GM12878 (cell line): Measurements from ENCODE around the gene RNF38. TPM values are rescaled to one million over a fixed set of nuclear protein-coding genes. Genes with fewer than 3 reads are reported as not detected.

Experiments used
- ATAC-seq: fragments of 200-7000 bp; cut with Tn5 transposase; 3 replicates; pipeline ENCODE4 v1.9.1; 2020; ENCODE audit warnings: mild to moderate bottlenecking, moderate library complexity
- BruUV-seq: library from RNA; stranded (reverse); fragments of 400-500 nt; replicated peaks from 2 replicates; lab custom pipeline; 2021; lab: Mats Ljungman, UMichigan
- CTCF ChIA-PET: fragments of 300-600 bp; sonication (Branson Sonifier 250); formaldehyde crosslinking; extraction: SDS; loops from one replicate; lab custom pipeline; 2021; ENCODE audit warnings: inconsistent platforms; lab: Yijun Ruan, JAX
- POLR2A ChIA-PET: fragments of 350-600 bp; formaldehyde crosslinking; extraction: SDS; loops from one replicate; lab custom pipeline; 2021; ENCODE audit warnings: inconsistent platforms; lab: Charles Lee
- RAD21 ChIA-PET: fragments of 300-600 bp; sonication (Branson Sonifier 250); formaldehyde crosslinking; loops from one replicate; lab custom pipeline; 2023; ENCODE audit warnings: antibody characterized with exemption; ENCODE audit not compliant: unreplicated experiment; lab: Charles Lee
- SMC1A ChIA-PET: fragments of 300-600 bp; sonication (Branson Sonifier 250); formaldehyde crosslinking; loops from one replicate; lab custom pipeline; 2023; ENCODE audit not compliant: unreplicated experiment, uncharacterized antibody; lab: Charles Lee
- DNase-seq: peaks from one replicate; pipeline ENCODE4 v3.0.0-alpha.2; 2011; ENCODE audit warnings: low read depth, low spot score
- FAIRE-seq: peaks from 3 replicates; lab custom pipeline; 2011; peaks lifted over from hg19 to GRCh38; lab: Jason Lieb, UNC
- H2AFZ ChIP-seq: 2 replicates; pipeline ENCODE4 v1.6.0; 2011; ENCODE audit warnings: low read depth, low read length, control low read depth; ENCODE audit not compliant: control insufficient read depth
- H3K27ac ChIP-seq: 2 replicates; pipeline ENCODE4 v1.5.1; 2011; ENCODE audit warnings: control low read depth; ENCODE audit not compliant: control insufficient read depth, insufficient read depth
- H3K27me3 ChIP-seq, 2 experiments: replicated peaks in 1 of 2; 2 replicates each; pipeline versions ENCODE4 v1.6.0 to v1.6.1; 2011; ENCODE audit warnings: low read length in 1 of 2; ENCODE audit not compliant: control insufficient read depth in 2 of 2, insufficient read depth in 2 of 2
- H3K36me3 ChIP-seq, 2 experiments: 2 replicates each; pipeline ENCODE4 v1.5.1; 2011; ENCODE audit warnings: low read length in 1 of 2; ENCODE audit not compliant: control insufficient read depth in 2 of 2, insufficient read depth in 2 of 2
- H3K4me1 ChIP-seq: 2 replicates; pipeline ENCODE4 v1.6.1; 2011; ENCODE audit warnings: mild to moderate bottlenecking, low read length, moderate library complexity, mixed read lengths; ENCODE audit not compliant: control insufficient read depth, insufficient read depth
- H3K4me2 ChIP-seq: 2 replicates; pipeline ENCODE4 v1.6.0; 2011; ENCODE audit warnings: control low read depth; ENCODE audit not compliant: control insufficient read depth, insufficient read depth
- H3K4me3 ChIP-seq: fragments of 200-600 bp; sonication (generic); 2 replicates; pipeline ENCODE4 v1.5.1; 2016
- H3K79me2 ChIP-seq: 2 replicates; pipeline ENCODE4 v1.6.0; 2011; ENCODE audit warnings: low read length; ENCODE audit not compliant: control insufficient read depth, insufficient read depth
- H3K9ac ChIP-seq: 2 replicates; pipeline ENCODE4 v1.8.0; 2011; ENCODE audit warnings: low read length, control low read depth, mixed read lengths; ENCODE audit not compliant: control insufficient read depth, insufficient read depth
- H3K9me3 ChIP-seq: replicated peaks from 3 replicates; pipeline ENCODE4 v1.5.1; 2011; ENCODE audit warnings: mild to moderate bottlenecking, low read length; ENCODE audit not compliant: control insufficient read depth, insufficient read depth
- H4K20me1 ChIP-seq: 2 replicates; pipeline ENCODE4 v1.6.0; 2011; ENCODE audit not compliant: control insufficient read depth, insufficient read depth
- BCL11A ChIP-seq: IDR thresholded peaks from 2 replicates; pipeline ENCODE4 v1.6.1; 2011; ENCODE audit warnings: low read depth, low read length
- BHLHE40 ChIP-seq, 2 experiments: fragments of 450-650 bp in 1 of 2; IDR thresholded peaks; 2 replicates each; pipeline ENCODE4 v1.6.1; 2011 to 2017; ENCODE audit warnings: low read depth in 2 of 2, borderline replicate concordance in 1 of 2, improper control_type of control experiment in 1 of 2, low read length in 1 of 2, mild to moderate bottlenecking in 1 of 2
- CEBPB ChIP-seq, 2 experiments: fragments of 150-350 bp in 1 of 2; IDR thresholded peaks; 2 replicates each; pipeline ENCODE4 v1.6.1; 2012 to 2014; ENCODE audit warnings: low read depth in 2 of 2, low read length in 2 of 2, borderline replicate concordance in 1 of 2, inconsistent platforms in 1 of 2
- DPF2 ChIP-seq: fragments of 450-650 bp; IDR thresholded peaks from 2 replicates; pipeline ENCODE4 v1.6.1; 2017; ENCODE audit warnings: mild to moderate bottlenecking
- IKZF1 ChIP-seq: fragments of 450-650 bp; conservative IDR thresholded peaks from 2 replicates; pipeline ENCODE4 v1.6.1; 2017; ENCODE audit warnings: antibody characterized with exemption, mild to moderate bottlenecking
- IKZF2 ChIP-seq, 2 experiments: fragments of 450-650 bp; IDR thresholded peaks; 2 replicates each; pipeline ENCODE4 v1.6.1; 2017; ENCODE audit warnings: mild to moderate bottlenecking in 2 of 2, moderate library complexity in 2 of 2
- MEF2B ChIP-seq: fragments of 450-650 bp; IDR thresholded peaks from 2 replicates; pipeline ENCODE4 v1.6.1; 2018; ENCODE audit warnings: mild to moderate bottlenecking, moderate library complexity; ENCODE audit not compliant: partially characterized antibody, poor library complexity, severe bottlenecking
- MTA2 ChIP-seq: fragments of 450-650 bp; IDR thresholded peaks from 2 replicates; pipeline ENCODE4 v1.6.1; 2016; ENCODE audit warnings: low read depth, mild to moderate bottlenecking, moderate library complexity
- NR2C2 ChIP-seq: IDR thresholded peaks from 2 replicates; pipeline ENCODE4 v1.6.1; 2011; ENCODE audit warnings: borderline replicate concordance, low read depth; ENCODE audit not compliant: control insufficient read depth, insufficient read length
- NR2F1 ChIP-seq: fragments of 450-650 bp; conservative IDR thresholded peaks from 2 replicates; pipeline ENCODE4 v1.6.1; 2017; ENCODE audit warnings: mild to moderate bottlenecking
- PAX5 ChIP-seq: IDR thresholded peaks from 2 replicates; pipeline ENCODE4 v1.6.1; 2011; ENCODE audit warnings: low read depth, low read length, borderline replicate concordance
- POU2F2 ChIP-seq: IDR thresholded peaks from 3 replicates; pipeline ENCODE4 v1.6.1; 2011; ENCODE audit warnings: low read depth, mild to moderate bottlenecking, low read length, borderline replicate concordance
- RAD21 ChIP-seq: IDR thresholded peaks from 2 replicates; pipeline ENCODE4 v1.6.1; 2011; ENCODE audit warnings: mild to moderate bottlenecking, low read depth, low read length, moderate library complexity; ENCODE audit not compliant: insufficient read depth
- SPI1 ChIP-seq: IDR thresholded peaks from 2 replicates; pipeline ENCODE4 v1.6.1; 2011; ENCODE audit warnings: low read depth, mild to moderate bottlenecking, low read length, moderate library complexity, borderline replicate concordance; ENCODE audit not compliant: insufficient read depth
- ZBTB11 ChIP-seq: fragments of 450-650 bp; formaldehyde crosslinking; IDR thresholded peaks from 2 replicates; pipeline ENCODE4 v1.5.0; 2022; ENCODE audit warnings: mild to moderate bottlenecking, missing genetic modification characterization
- WGBS: methylation state at CpG from one replicate; pipeline ENCODE4 v1.1.6; 2016; ENCODE audit warnings: low lambda C conversion rate; ENCODE audit not compliant: insufficient replicate concordance, insufficient coverage; ENCODE audit errors: missing lambda C conversion rate; 5-methylcytosine and 5-hydroxymethylcytosine counted together
- in situ Hi-C: fragments of 300-500 bp; cut with MboI; formaldehyde crosslinking; loops from 9 replicates; pipeline ENCODE4 v1.14.3; 2018; ENCODE audit warnings: mixed read lengths
- intact Hi-C: fragments of 100-400 bp; cut with micrococcal nuclease; formaldehyde crosslinking; loops from one replicate; pipeline ENCODE4 v1.14.2; 2022; ENCODE audit not compliant: unreplicated experiment
- polyA plus RNA-seq, 11 experiments: library from polyadenylated mRNA; depleted of rRNA in 4 of 11; unstranded in 6 of 11; stranded (reverse) in 5 of 11; fragments of >200 nt; fragmentation: Nextera tagmentation in 4 of 11; fragmentation: Illumina TruSeq in 1 of 11; extraction: Ambion mirVana in 4 of 11; extraction: Trizol in 1 of 11; gene quantifications; 1 replicate in 1 of 11; 2 replicates in 10 of 11; pipeline versions ENCODE4 v1.2.1 to v1.2.3, GENCODE V29; 2011 to 2016; ENCODE audit warnings: inconsistent platforms in 2 of 11, missing spikeins in 2 of 11, low read depth in 1 of 11
- total RNA-seq, 4 experiments: library from RNA; depleted of rRNA in 3 of 4; stranded (reverse); fragments of >200 nt in 3 of 4; fragmentation: Illumina TruSeq in 1 of 4; extraction: Trizol in 1 of 4; gene quantifications; 2 replicates each; pipeline versions ENCODE4 v1.2.1 to v1.2.3, GENCODE V29; 2013 to 2021
- TF ChIP-seq, protein P1 (sequence below): IDR thresholded peaks from 2 replicates; pipeline ENCODE4 v1.6.1; 2012; ENCODE audit warnings: low read length, inconsistent platforms
- TF ChIP-seq, protein P2 (sequence below): fragments of 450-650 bp; IDR thresholded peaks from 2 replicates; pipeline ENCODE4 v1.6.1; 2017; ENCODE audit warnings: mild to moderate bottlenecking, low read depth, inconsistent platforms; ENCODE audit not compliant: poor library complexity, severe bottlenecking

RNF38 gene
- total and polyA plus RNA-seq, 10 of the 15 experiments (the other 5 are each of a cell fraction or from before 2014, with no cell fraction given) = 5.1 to 34.7 (median 12.7) TPM

- Histone ChIP-seq H3K36me3 (no peaks in the 10 kb centered on the region), H3K27ac (no peak overlapping the region), H3K4me2 (peak overlapping the region; percentile 1; the same call in 1 of the 2 replicates), H3K9ac (no peak overlapping the region), H2AFZ (no peak overlapping the region), H3K9me3 (no peaks in the 10 kb centered on the region), H3K79me2 (no peaks in the 10 kb centered on the region), H4K20me1 (no peaks in the 10 kb centered on the region), H3K4me3 (no peak overlapping the region), H3K4me1 (no peaks in the 10 kb centered on the region), H3K27me3 (no peaks in the 10 kb centered on the region)
- ATAC-seq = peak; percentile 83
- peak; percentile 57 for DNase-seq
- in situ Hi-C loops = no loop called here
- intact Hi-C loops = loop anchor here (10.0 kb wide), 1 partner anchor 401 kb away; no protein-coding TSS in a partner anchor
- WGBS = 34% methylated on average over 12 of the region's 12 CpGs
- RAD21 ChIA-PET = no interaction called here
- POLR2A ChIA-PET = interaction anchor here (0.5 kb wide), 1 partner anchor 51 kb away, joined by 3 read pairs; no protein-coding TSS in a partner anchor
- SMC1A ChIA-PET = interaction anchor here (0.9 kb wide), 1 partner anchor 130 kb away, joined by 3 read pairs; no protein-coding TSS in a partner anchor
- no peak for FAIRE-seq
- CTCF ChIA-PET = interaction anchor here (1.7 kb wide), 1 partner anchor 75 kb away, joined by 5 read pairs; no protein-coding TSS in a partner anchor
- BruUV-seq = no TSS peak
- TF ChIP-seq MTA2 (peak; percentile 97), ZBTB11 (CRISPR knock-in tag) (no peak), CEBPB (IDR thresholded peaks at IDR 0.05; ENCODE audit: borderline replicate concordance in 1 of 2, low read depth in 2 of 2, low read length in 2 of 2) (no peak), MEF2B (peak; percentile 14), IKZF1 (peak; percentile 74), SPI1 (peak; percentile 63; the same call in 1 of the 2 replicates), IKZF2 (IDR thresholded peaks at IDR 0.05) (peak in 1 of 2 experiments; percentile 72; a peak in 2 of 4 replicates), RAD21 (no peak), POU2F2 (peak; percentile 96), NR2F1 (peak; percentile 93), PAX5 (peak; percentile 57; the same call in 1 of the 2 replicates), NR2C2 (no peak), DPF2 (peak; percentile 73; the same call in 1 of the 2 replicates), BCL11A (peak; percentile 90; the same call in 1 of the 2 replicates), BHLHE40 (IDR thresholded peaks at IDR 0.05; ENCODE audit: borderline replicate concordance in 1 of 2, low read depth in 2 of 2, low read length in 1 of 2) (peak; percentile 45 to 77; a peak in 2 of 4 replicates)
- TF ChIP-seq, protein P1, sequence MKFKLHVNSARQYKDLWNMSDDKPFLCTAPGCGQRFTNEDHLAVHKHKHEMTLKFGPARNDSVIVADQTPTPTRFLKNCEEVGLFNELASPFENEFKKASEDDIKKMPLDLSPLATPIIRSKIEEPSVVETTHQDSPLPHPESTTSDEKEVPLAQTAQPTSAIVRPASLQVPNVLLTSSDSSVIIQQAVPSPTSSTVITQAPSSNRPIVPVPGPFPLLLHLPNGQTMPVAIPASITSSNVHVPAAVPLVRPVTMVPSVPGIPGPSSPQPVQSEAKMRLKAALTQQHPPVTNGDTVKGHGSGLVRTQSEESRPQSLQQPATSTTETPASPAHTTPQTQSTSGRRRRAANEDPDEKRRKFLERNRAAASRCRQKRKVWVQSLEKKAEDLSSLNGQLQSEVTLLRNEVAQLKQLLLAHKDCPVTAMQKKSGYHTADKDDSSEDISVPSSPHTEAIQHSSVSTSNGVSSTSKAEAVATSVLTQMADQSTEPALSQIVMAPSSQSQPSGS = no peak
- TF ChIP-seq, protein P2, sequence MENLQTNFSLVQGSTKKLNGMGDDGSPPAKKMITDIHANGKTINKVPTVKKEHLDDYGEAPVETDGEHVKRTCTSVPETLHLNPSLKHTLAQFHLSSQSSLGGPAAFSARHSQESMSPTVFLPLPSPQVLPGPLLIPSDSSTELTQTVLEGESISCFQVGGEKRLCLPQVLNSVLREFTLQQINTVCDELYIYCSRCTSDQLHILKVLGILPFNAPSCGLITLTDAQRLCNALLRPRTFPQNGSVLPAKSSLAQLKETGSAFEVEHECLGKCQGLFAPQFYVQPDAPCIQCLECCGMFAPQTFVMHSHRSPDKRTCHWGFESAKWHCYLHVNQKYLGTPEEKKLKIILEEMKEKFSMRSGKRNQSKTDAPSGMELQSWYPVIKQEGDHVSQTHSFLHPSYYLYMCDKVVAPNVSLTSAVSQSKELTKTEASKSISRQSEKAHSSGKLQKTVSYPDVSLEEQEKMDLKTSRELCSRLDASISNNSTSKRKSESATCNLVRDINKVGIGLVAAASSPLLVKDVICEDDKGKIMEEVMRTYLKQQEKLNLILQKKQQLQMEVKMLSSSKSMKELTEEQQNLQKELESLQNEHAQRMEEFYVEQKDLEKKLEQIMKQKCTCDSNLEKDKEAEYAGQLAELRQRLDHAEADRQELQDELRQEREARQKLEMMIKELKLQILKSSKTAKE = no peak
These were observed 76.1 kb downstream of the RNF38 start for GRCh38 chr9:36323926-36324325.
